ENCODE measurements around the gene HOXB7.

HOXB7 gene

GRCh38 chr17:48622857-48623256, 12.0 kb upstream of the HOXB7 start:
- no peak for DNase-seq

GRCh38 chr17:48621410-48622392, 10.9 kb upstream of the HOXB7 start:
- DNase-seq = no peak

GRCh38 chr17:48620461-48621139, 9.8 kb upstream of the HOXB7 start:
- DNase-seq = no peak

GRCh38 chr17:48619826-48620449, 9.1 kb upstream of the HOXB7 start:
- no peak for DNase-seq

- DNase-seq = peak; percentile 84
Observed at GRCh38 chr17:48618256-48618896, 7.6 kb upstream of the HOXB7 start.

- no peak for DNase-seq
Observed at GRCh38 chr17:48617471-48618255, 6.8 kb upstream of the HOXB7 start.

- DNase-seq = no peak
Observed at GRCh38 chr17:48616717-48617470, 6.1 kb upstream of the HOXB7 start.

- no peak for DNase-seq
Observed at GRCh38 chr17:48615963-48616716, 5.3 kb upstream of the HOXB7 start.

- DNase-seq = no peak
Observed at GRCh38 chr17:48615047-48615962, 4.5 kb upstream of the HOXB7 start, which contains the start of gene HOXB8. HOXB8 (minus strand) TSS chr17:48615292; CDS start chr17:48614704, 588 bp downstream.

GRCh38 chr17:48613862-48614694, 3.3 kb upstream of the HOXB7 start:
- DNase-seq = peak; percentile 29

- peak; percentile 43 for DNase-seq
Observed at GRCh38 chr17:48612854-48613691, 2.3 kb upstream of the HOXB7 start.

GRCh38 chr17:48612456-48612853, 1.6 kb upstream of the HOXB7 start:
- DNase-seq = no peak

- no peak for DNase-seq
Observed at GRCh38 chr17:48611681-48612455, 1.1 kb upstream of the HOXB7 start.

GRCh38 chr17:48611213-48611612, 396 bp upstream of the HOXB7 start:
- no peak for DNase-seq

GRCh38 chr17:48609759-48610281, 997 bp downstream of the HOXB7 start:
- DNase-seq = no peak

- DNase-seq = no peak
Observed at GRCh38 chr17:48609033-48609432, 1.8 kb downstream of the HOXB7 start.

- DNase-seq = no peak
Observed at GRCh38 chr17:48608494-48608834, 2.4 kb downstream of the HOXB7 start.
